Keratinocyte (primary cell): ENCODE results near the gene BRD2. TPM values are rescaled to one million over a fixed set of nuclear protein-coding genes. Genes with fewer than 3 reads are reported as not detected.

ENCODE experiments used
- DNase-seq: peaks from one replicate; pipeline ENCODE4 v3.0.0-alpha.2; 2011; ENCODE audit warnings: low read depth, missing footprints, low spot score
- FAIRE-seq: peaks from 2 replicates; lab custom pipeline; 2011; peaks lifted over from hg19 to GRCh38; lab: Jason Lieb, UNC
- H2AFZ ChIP-seq: 2 replicates; pipeline ENCODE4 v1.6.0; 2012; ENCODE audit warnings: low read length, control low read depth, inconsistent platforms; ENCODE audit not compliant: control insufficient read depth
- H3K27ac ChIP-seq: 2 replicates; pipeline ENCODE4 v1.5.1; 2011; ENCODE audit warnings: low read length; ENCODE audit not compliant: control insufficient read depth, insufficient read depth
- H3K27me3 ChIP-seq: 3 replicates; pipeline ENCODE4 v1.6.0; 2011; ENCODE audit warnings: low read length; ENCODE audit not compliant: control insufficient read depth, insufficient read depth; ENCODE audit errors: extremely low read depth
- H3K36me3 ChIP-seq, 2 experiments: 2 replicates in 1 of 2; 3 replicates in 1 of 2; pipeline ENCODE4 v1.5.1; 2011; ENCODE audit warnings: low read length in 2 of 2, mild to moderate bottlenecking in 1 of 2; ENCODE audit not compliant: control insufficient read depth in 2 of 2, insufficient read depth in 2 of 2; ENCODE audit errors: extremely low read depth in 1 of 2
- H3K4me1 ChIP-seq: 3 replicates; pipeline ENCODE4 v1.5.1; 2011; ENCODE audit warnings: low read length; ENCODE audit not compliant: control insufficient read depth, insufficient read depth; ENCODE audit errors: extremely low read depth
- H3K4me2 ChIP-seq: 3 replicates; pipeline ENCODE4 v1.6.0; 2011; ENCODE audit warnings: low read depth, low read length; ENCODE audit not compliant: control insufficient read depth, insufficient read depth; ENCODE audit errors: extremely low read depth
- H3K4me3 ChIP-seq, 3 experiments: fragments of 200-600 bp in 1 of 3; sonication (generic) in 1 of 3; 2 replicates in 2 of 3; 3 replicates in 1 of 3; pipeline ENCODE4 v1.5.1; 2011 to 2016; ENCODE audit warnings: low read length in 3 of 3, mild to moderate bottlenecking in 3 of 3, control low read depth in 2 of 3, inconsistent platforms in 1 of 3, low read depth in 1 of 3, mixed read lengths in 1 of 3, mixed run types in 1 of 3, moderate library complexity in 1 of 3; ENCODE audit not compliant: control insufficient read depth in 2 of 3, insufficient read depth in 2 of 3; ENCODE audit errors: extremely low read depth in 1 of 3
- H3K79me2 ChIP-seq: 2 replicates; pipeline ENCODE4 v1.6.0; 2012; ENCODE audit warnings: low read length; ENCODE audit not compliant: control insufficient read depth, insufficient read depth
- H3K9ac ChIP-seq: 3 replicates; pipeline ENCODE4 v1.6.0; 2011; ENCODE audit warnings: low read length; ENCODE audit not compliant: control insufficient read depth, insufficient read depth; ENCODE audit errors: extremely low read depth
- H3K9me1 ChIP-seq: 3 replicates; pipeline ENCODE4 v1.6.0; 2011; ENCODE audit warnings: low read length; ENCODE audit not compliant: control insufficient read depth, insufficient read depth; ENCODE audit errors: extremely low read depth
- H3K9me3 ChIP-seq: 2 replicates; pipeline ENCODE4 v1.5.1; 2012; ENCODE audit warnings: low read depth, low read length; ENCODE audit not compliant: control insufficient read depth
- H4K20me1 ChIP-seq: 3 replicates; pipeline ENCODE4 v1.6.0; 2011; ENCODE audit warnings: low read length; ENCODE audit not compliant: control insufficient read depth, insufficient read depth; ENCODE audit errors: extremely low read depth
- EZH2 ChIP-seq: IDR thresholded peaks from one replicate; pipeline ENCODE4 v1.6.1; 2012; ENCODE audit warnings: inconsistent platforms, mild to moderate bottlenecking, low read length, moderate library complexity
- dilution Hi-C: fragments of 300-500 bp; cut with MboI; formaldehyde crosslinking; loops from one replicate; pipeline ENCODE4 v1.7.0; 2020; ENCODE audit warnings: low sequenced_read_pairs; ENCODE audit not compliant: extremely low pct_ligation_motif_present
- polyA plus RNA-seq, 5 experiments: library from polyadenylated mRNA; depleted of rRNA in 3 of 5; stranded (reverse) in 3 of 5; stranded (forward) in 1 of 5; unstranded in 1 of 5; fragments of >200 nt; gene quantifications; 1 replicate in 1 of 5; 2 replicates in 3 of 5; 3 replicates in 1 of 5; pipeline versions ENCODE4 v1.2.1 to v1.2.3, GENCODE V29; 2011 to 2012; ENCODE audit warnings: missing spikeins in 2 of 5, low read depth in 1 of 5, low replicate concordance in 1 of 5
- TF ChIP-seq, protein P1 (sequence below), 3 experiments: IDR thresholded peaks in 1 of 3; conservative IDR thresholded peaks in 1 of 3; optimal IDR thresholded peaks in 1 of 3; 2 replicates in 2 of 3; 3 replicates in 1 of 3; pipeline versions ENCODE3 to v1.5.1; 2011; ENCODE audit warnings: low read length in 3 of 3, mild to moderate bottlenecking in 3 of 3, moderate library complexity in 2 of 3, control low read depth in 1 of 3, inconsistent platforms in 1 of 3; ENCODE audit not compliant: insufficient read depth in 2 of 3; ENCODE audit errors: extremely low read depth in 1 of 3

The BRD2 gene
- polyA plus RNA-seq, 1 donor (not counting 4 experiments of a cell fraction or from before 2014, with no cell fraction given), result 121 TPM

DNA sequence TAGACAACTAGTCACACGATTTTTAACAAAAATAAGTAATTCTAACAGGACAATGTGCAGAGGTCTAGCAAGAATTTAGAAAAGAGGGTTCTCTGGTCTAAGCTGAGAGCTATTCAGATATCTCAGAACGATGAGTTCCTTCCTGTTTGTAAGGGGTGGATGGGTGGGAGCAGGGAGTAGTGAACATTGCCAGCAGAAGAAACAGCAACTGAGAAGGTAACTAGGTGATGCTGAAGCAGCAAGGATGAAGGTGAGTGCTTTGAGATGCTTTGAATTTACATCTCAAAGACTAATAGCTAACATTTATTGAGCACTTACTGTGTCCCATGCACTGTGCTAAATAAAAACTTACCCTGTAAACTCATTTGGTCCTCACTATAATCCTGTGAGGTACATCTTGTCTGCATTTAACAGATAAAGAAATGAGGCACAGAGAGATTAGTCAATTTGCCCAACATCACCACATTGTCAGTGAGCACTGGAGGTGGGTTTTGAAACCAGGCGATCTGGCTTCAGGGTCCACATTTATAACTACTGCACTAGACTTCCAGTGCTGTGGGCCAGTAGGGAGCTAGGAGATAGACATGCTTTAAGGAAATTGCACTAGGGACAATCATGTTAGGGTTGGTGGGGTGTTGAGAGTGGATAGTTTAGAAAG is 15.7 kb downstream of the BRD2 start:
- H3K4me3 ChIP-seq, result no peak overlapping the region
- dilution Hi-C loops, result no loop called here
- H3K4me2 ChIP-seq, result no peak overlapping the region
- no peak overlapping the region for H3K27ac ChIP-seq
- no peaks in the 10 kb centered on the region for H3K27me3 ChIP-seq
- H3K36me3 ChIP-seq, result peaks cover 17 to 21% of the 10 kb centered on the region in 2 experiments
- no peak overlapping the region for H3K9ac ChIP-seq
- H3K79me2 ChIP-seq, result peaks cover 4% of the 10 kb centered on the region
- no peaks in the 10 kb centered on the region for H3K9me1 ChIP-seq
- H2AFZ ChIP-seq, result no peak overlapping the region
- H3K9me3 ChIP-seq, result no peaks in the 10 kb centered on the region
- FAIRE-seq (no peak), DNase-seq (no peak)
- no peak for TF ChIP-seq EZH2
- TF ChIP-seq, protein P1, sequence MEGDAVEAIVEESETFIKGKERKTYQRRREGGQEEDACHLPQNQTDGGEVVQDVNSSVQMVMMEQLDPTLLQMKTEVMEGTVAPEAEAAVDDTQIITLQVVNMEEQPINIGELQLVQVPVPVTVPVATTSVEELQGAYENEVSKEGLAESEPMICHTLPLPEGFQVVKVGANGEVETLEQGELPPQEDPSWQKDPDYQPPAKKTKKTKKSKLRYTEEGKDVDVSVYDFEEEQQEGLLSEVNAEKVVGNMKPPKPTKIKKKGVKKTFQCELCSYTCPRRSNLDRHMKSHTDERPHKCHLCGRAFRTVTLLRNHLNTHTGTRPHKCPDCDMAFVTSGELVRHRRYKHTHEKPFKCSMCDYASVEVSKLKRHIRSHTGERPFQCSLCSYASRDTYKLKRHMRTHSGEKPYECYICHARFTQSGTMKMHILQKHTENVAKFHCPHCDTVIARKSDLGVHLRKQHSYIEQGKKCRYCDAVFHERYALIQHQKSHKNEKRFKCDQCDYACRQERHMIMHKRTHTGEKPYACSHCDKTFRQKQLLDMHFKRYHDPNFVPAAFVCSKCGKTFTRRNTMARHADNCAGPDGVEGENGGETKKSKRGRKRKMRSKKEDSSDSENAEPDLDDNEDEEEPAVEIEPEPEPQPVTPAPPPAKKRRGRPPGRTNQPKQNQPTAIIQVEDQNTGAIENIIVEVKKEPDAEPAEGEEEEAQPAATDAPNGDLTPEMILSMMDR (optimal IDR thresholded peaks at IDR 0.05 in 1 of 3, IDR thresholded peaks at IDR 0.05 in 1 of 3, conservative IDR thresholded peaks at IDR 0.05 in 1 of 3; ENCODE audit: extremely low read depth in 1 of 3, insufficient read depth in 2 of 3, low read length in 3 of 3), result no peak
- H4K20me1 ChIP-seq, result peaks cover 24% of the 10 kb centered on the region
- no peaks in the 10 kb centered on the region for H3K4me1 ChIP-seq

DNA sequence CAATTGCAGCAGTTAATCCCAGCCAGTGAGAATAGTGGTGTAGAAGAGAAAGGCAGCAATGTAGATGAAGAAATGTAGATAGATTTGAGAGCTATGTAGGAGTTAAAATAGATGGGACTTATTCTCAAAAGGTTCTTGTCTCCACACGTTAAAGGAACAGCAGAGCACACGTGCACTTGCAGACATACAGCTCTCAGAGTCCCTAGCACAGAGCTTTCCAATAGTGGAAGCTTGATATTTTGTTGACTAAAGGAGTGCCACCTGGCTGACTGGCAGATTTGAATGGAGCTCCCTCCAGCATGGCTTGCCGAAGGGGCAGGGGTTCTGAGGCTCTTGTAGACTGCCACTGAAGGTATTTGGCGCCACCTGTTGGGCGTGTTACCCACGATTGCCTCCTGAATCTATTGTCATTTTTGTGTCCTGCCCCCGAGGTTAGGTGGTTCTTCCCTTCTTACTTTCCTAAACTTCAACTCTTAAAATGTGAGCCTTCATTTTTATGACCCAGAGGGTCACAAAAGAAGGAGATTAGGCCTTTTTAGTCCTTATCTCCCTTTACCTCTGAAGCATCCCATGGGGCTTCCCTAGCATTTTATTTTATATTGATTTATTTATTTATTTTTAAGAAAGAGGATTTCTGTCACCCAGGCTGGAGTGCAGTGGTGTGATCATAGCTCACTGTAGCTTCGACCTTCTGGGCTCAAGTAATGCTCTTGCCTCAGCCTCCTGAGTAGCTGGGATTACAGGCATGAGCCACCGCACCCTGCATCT is 16.4 kb downstream of the BRD2 start:
- H4K20me1 ChIP-seq, result peaks cover 17% of the 10 kb centered on the region
- DNase-seq, result no peak
- H3K27ac ChIP-seq, result no peak overlapping the region
- dilution Hi-C loops, result no loop called here
- H3K27me3 ChIP-seq, result no peaks in the 10 kb centered on the region
- no peak overlapping the region for H3K9ac ChIP-seq
- no peak overlapping the region for H3K4me3 ChIP-seq
- TF ChIP-seq EZH2, result no peak
- TF ChIP-seq, protein P1 (optimal IDR thresholded peaks at IDR 0.05 in 1 of 3, IDR thresholded peaks at IDR 0.05 in 1 of 3, conservative IDR thresholded peaks at IDR 0.05 in 1 of 3; ENCODE audit: extremely low read depth in 1 of 3, insufficient read depth in 2 of 3, low read length in 3 of 3), result peak; percentile 89 to 95 (median 94)
- no peak overlapping the region for H2AFZ ChIP-seq
- H3K9me3 ChIP-seq, result no peaks in the 10 kb centered on the region
- peak; percentile 13 for FAIRE-seq
- peaks cover 2% of the 10 kb centered on the region for H3K79me2 ChIP-seq
- no peaks in the 10 kb centered on the region for H3K4me1 ChIP-seq
- H3K9me1 ChIP-seq, result no peaks in the 10 kb centered on the region
- H3K36me3 ChIP-seq, result peaks cover 13 to 15% of the 10 kb centered on the region in 2 experiments
- H3K4me2 ChIP-seq, result no peak overlapping the region
